A673 (cell line): Measurements from ENCODE around the gene TBC1D2. TPM values are rescaled to one million over a fixed set of nuclear protein-coding genes. Genes with fewer than 3 reads are reported as not detected.

Experiments
- BruUV-seq: library from RNA; stranded (reverse); fragments of 400-500 nt; replicated peaks from 2 replicates; lab custom pipeline; 2021; lab: Mats Ljungman, UMichigan
- CTCF ChIA-PET: fragments of 300-600 bp; sonication (Branson Sonifier 250); formaldehyde crosslinking; loops from one replicate; lab custom pipeline; 2022; ENCODE audit warnings: antibody characterized with exemption; lab: Charles Lee
- POLR2A ChIA-PET: fragments of 300-600 bp; sonication (Branson Sonifier 250); formaldehyde crosslinking; loops from one replicate; lab custom pipeline; 2022; ENCODE audit warnings: antibody characterized with exemption; ENCODE audit not compliant: low non-redundant PET; lab: Charles Lee
- DNase-seq: peaks from one replicate; pipeline ENCODE4 v3.0.0-alpha.2; 2015; ENCODE audit warnings: low spot score
- H3K27ac ChIP-seq: fragments of 200-600 bp; sonication (generic); 2 replicates; pipeline ENCODE4 v1.5.1; 2016; ENCODE audit warnings: mixed run types, low read depth, mild to moderate bottlenecking, mixed read lengths, antibody characterized with exemption, low read length; ENCODE audit not compliant: poor library complexity, severe bottlenecking
- H3K27me3 ChIP-seq: fragments of 200-600 bp; sonication (generic); replicated peaks from 2 replicates; pipeline ENCODE4 v1.6.1; 2017; ENCODE audit warnings: mixed run types, low read depth, mild to moderate bottlenecking, mixed read lengths, antibody characterized with exemption, low read length; ENCODE audit not compliant: insufficient read depth, poor library complexity
- H3K36me3 ChIP-seq: fragments of 200-600 bp; sonication (generic); 2 replicates; pipeline ENCODE4 v1.6.1; 2016; ENCODE audit warnings: mixed run types, mild to moderate bottlenecking, mixed read lengths, antibody characterized with exemption, low read length; ENCODE audit not compliant: insufficient read depth, poor library complexity, severe bottlenecking
- H3K4me1 ChIP-seq: fragments of 200-600 bp; sonication (generic); 2 replicates; pipeline ENCODE4 v1.6.1; 2017; ENCODE audit warnings: mixed run types, mild to moderate bottlenecking, mixed read lengths, antibody characterized with exemption, low read length; ENCODE audit not compliant: insufficient read depth, poor library complexity, severe bottlenecking
- H3K4me3 ChIP-seq: fragments of 200-600 bp; sonication (generic); 2 replicates; pipeline ENCODE4 v1.5.1; 2016; ENCODE audit warnings: low read depth, mixed run types, mild to moderate bottlenecking, mixed read lengths, low read length; ENCODE audit not compliant: poor library complexity, severe bottlenecking
- H3K9me3 ChIP-seq: fragments of 200-600 bp; sonication (generic); 2 replicates; pipeline ENCODE4 v1.6.1; 2016; ENCODE audit warnings: mixed run types, low read depth, mild to moderate bottlenecking, mixed read lengths, antibody characterized with exemption, low read length; ENCODE audit not compliant: poor library complexity, severe bottlenecking
- CTCF ChIP-seq: fragments of 300-800, 200-600 bp; sonication (generic); conservative IDR thresholded peaks from 2 replicates; pipeline ENCODE4 v1.5.1; 2017; ENCODE audit warnings: low read depth, mild to moderate bottlenecking, antibody characterized with exemption, low read length, moderate library complexity, mixed read lengths
- EZH2 ChIP-seq: fragments of 200-600 bp; sonication (generic); IDR thresholded peaks from 2 replicates; pipeline ENCODE4 v1.6.1; 2017; ENCODE audit warnings: borderline replicate concordance, low read depth, mild to moderate bottlenecking, mixed read lengths, antibody characterized with exemption, low read length; ENCODE audit not compliant: poor library complexity, severe bottlenecking
- intact Hi-C: fragments of 100-400 bp; cut with micrococcal nuclease; formaldehyde crosslinking; loops from one replicate; pipeline ENCODE4 v1.10.0; 2022; ENCODE audit not compliant: unreplicated experiment
- total RNA-seq: library from RNA; stranded (reverse); gene quantifications from 2 replicates; pipeline ENCODE4 v1.2.3, GENCODE V29; 2021

Gene TBC1D2
- total RNA-seq, 1 experiment from 2014 or later = 3.2 TPM

GRCh38 chr9:98303633-98304125, 48.2 kb upstream of the TBC1D2 start:
- no peaks in the 10 kb centered on the region for H3K9me3 ChIP-seq
- no TSS peak for BruUV-seq
- H3K27ac ChIP-seq = no peak overlapping the region
- H3K4me3 ChIP-seq = no peak overlapping the region
- intact Hi-C loops = no loop called here
- TF ChIP-seq EZH2 (no peak), CTCF (no peak)
- H3K4me1 ChIP-seq = no peaks in the 10 kb centered on the region
- CTCF ChIA-PET = no interaction called here
- H3K36me3 ChIP-seq = no peaks in the 10 kb centered on the region
- no peak for DNase-seq
- POLR2A ChIA-PET = no interaction called here
- no peaks in the 10 kb centered on the region for H3K27me3 ChIP-seq

GRCh38 chr9:98302938-98303632, 47.6 kb upstream of the TBC1D2 start:
- ChIA-PET CTCF (no interaction called here), POLR2A (no interaction called here)
- H3K27ac ChIP-seq = no peak overlapping the region
- BruUV-seq = no TSS peak
- TF ChIP-seq EZH2 (no peak), CTCF (no peak)
- H3K9me3 ChIP-seq = no peaks in the 10 kb centered on the region
- no peaks in the 10 kb centered on the region for H3K27me3 ChIP-seq
- H3K4me3 ChIP-seq = no peak overlapping the region
- intact Hi-C loops = no loop called here
- no peak for DNase-seq
- no peaks in the 10 kb centered on the region for H3K4me1 ChIP-seq
- H3K36me3 ChIP-seq = no peaks in the 10 kb centered on the region

GRCh38 chr9:98302150-98302549, 46.7 kb upstream of the TBC1D2 start:
- H3K27me3 ChIP-seq = no peaks in the 10 kb centered on the region
- H3K4me1 ChIP-seq = no peaks in the 10 kb centered on the region
- CTCF ChIA-PET = no interaction called here
- H3K27ac ChIP-seq = no peak overlapping the region
- intact Hi-C loops = no loop called here
- no peaks in the 10 kb centered on the region for H3K36me3 ChIP-seq
- POLR2A ChIA-PET = no interaction called here
- H3K4me3 ChIP-seq = no peak overlapping the region
- TF ChIP-seq EZH2 = no peak
- no peak for TF ChIP-seq CTCF
- H3K9me3 ChIP-seq = no peaks in the 10 kb centered on the region
- no TSS peak for BruUV-seq
- no peak for DNase-seq
